PC-3 (cell line): ENCODE data around the gene CHEK2. TPM values are rescaled to one million over a fixed set of nuclear protein-coding genes. Genes with fewer than 3 reads are reported as not detected.

ENCODE experiments used
- ATAC-seq: fragments of 200-7000 bp; cut with Tn5 transposase; 2 replicates; pipeline ENCODE4 v1.9.1; 2020; ENCODE audit warnings: mild to moderate bottlenecking, moderate library complexity
- BruUV-seq: library from RNA; stranded (reverse); fragments of 400-500 nt; replicated peaks from 2 replicates; lab custom pipeline; 2021; lab: Mats Ljungman, UMichigan
- CTCF ChIA-PET: fragments of 300-600 bp; sonication (Branson Sonifier 250); formaldehyde crosslinking; loops from one replicate; lab custom pipeline; 2022; ENCODE audit warnings: antibody characterized with exemption; lab: Charles Lee
- POLR2A ChIA-PET: fragments of 300-600 bp; sonication (Branson Sonifier 250); formaldehyde crosslinking; loops from one replicate; lab custom pipeline; 2022; ENCODE audit warnings: antibody characterized with exemption; ENCODE audit not compliant: unreplicated experiment; lab: Charles Lee
- DNase-seq: peaks from one replicate; pipeline ENCODE4 v3.0.0-alpha.2; 2015
- H2AFZ ChIP-seq: fragments of 300-600 bp; sonication (generic); 2 replicates; pipeline ENCODE4 v1.6.0; 2016; ENCODE audit warnings: antibody characterized with exemption, low read length
- H3F3A ChIP-seq: fragments of 300-600 bp; sonication (generic); one replicate; pipeline ENCODE4 v1.6.0; 2017; ENCODE audit warnings: antibody characterized with exemption, low read length, control low read depth, mild to moderate bottlenecking; ENCODE audit not compliant: unreplicated experiment
- H3K27ac ChIP-seq: fragments of 300-600 bp; sonication (generic); 2 replicates; pipeline ENCODE4 v1.5.1; 2016; ENCODE audit warnings: mild to moderate bottlenecking, low read length
- H3K27me3 ChIP-seq: fragments of 300-600 bp; sonication (generic); 2 replicates; pipeline ENCODE4 v1.6.1; 2016; ENCODE audit warnings: low read length, mixed read lengths
- H3K36me3 ChIP-seq: fragments of 300-600 bp; sonication (generic); 2 replicates; pipeline ENCODE4 v1.6.1; 2016; ENCODE audit warnings: low read depth, mixed run types, low read length, mixed read lengths
- H3K4me1 ChIP-seq: fragments of 300-600 bp; sonication (generic); 2 replicates; pipeline ENCODE4 v1.5.1; 2016; ENCODE audit warnings: low read length; ENCODE audit not compliant: insufficient read depth
- H3K4me2 ChIP-seq: fragments of 300-600 bp; sonication (generic); 2 replicates; pipeline ENCODE4 v1.6.0; 2016; ENCODE audit warnings: low read length
- H3K4me3 ChIP-seq: fragments of 300-600 bp; sonication (generic); 2 replicates; pipeline ENCODE4 v1.5.1; 2016; ENCODE audit warnings: mild to moderate bottlenecking, low read length, mixed read lengths
- H3K79me2 ChIP-seq: fragments of 300-600 bp; sonication (generic); 2 replicates; pipeline ENCODE4 v1.6.1; 2017; ENCODE audit warnings: low read length, mixed read lengths
- H3K9ac ChIP-seq: fragments of 300-600 bp; sonication (generic); 2 replicates; pipeline ENCODE4 v1.6.0; 2016; ENCODE audit warnings: mild to moderate bottlenecking, low read length
- H3K9me2 ChIP-seq: fragments of 300-600 bp; sonication (generic); replicated peaks from 2 replicates; pipeline ENCODE4 v1.6.1; 2016; ENCODE audit warnings: mixed run types, low read length, mixed read lengths
- H3K9me3 ChIP-seq: fragments of 300-600 bp; sonication (generic); 2 replicates; pipeline ENCODE4 v1.6.1; 2016; ENCODE audit warnings: low read length, mixed read lengths
- H4K20me1 ChIP-seq: fragments of 300-600 bp; sonication (generic); 2 replicates; pipeline ENCODE4 v1.6.1; 2016; ENCODE audit warnings: low read length, mixed read lengths
- EZH2 ChIP-seq: fragments of 300-600 bp; sonication (generic); IDR thresholded peaks from one replicate; pipeline ENCODE4 v1.6.1; 2017; ENCODE audit warnings: antibody characterized with exemption, mild to moderate bottlenecking, low read length; ENCODE audit not compliant: unreplicated experiment
- EZH2phosphoT487 ChIP-seq: fragments of 300-600 bp; sonication (generic); IDR thresholded peaks from 2 replicates; pipeline ENCODE4 v1.6.1; 2018; ENCODE audit warnings: mild to moderate bottlenecking, antibody characterized with exemption, low read length, borderline replicate concordance
- intact Hi-C: fragments of 100-400 bp; cut with micrococcal nuclease; formaldehyde crosslinking; loops from 2 replicates; pipeline ENCODE4 v1.9.0; 2023
- total RNA-seq: library from RNA; depleted of rRNA; stranded (reverse); fragments of >200 nt; gene quantifications from 2 replicates; pipeline ENCODE4 v1.2.3, GENCODE V29; 2014
- TF ChIP-seq, protein P1 (sequence below): fragments of 300-600 bp; sonication (generic); conservative IDR thresholded peaks from 2 replicates; pipeline ENCODE4 v1.5.1; 2017; ENCODE audit warnings: antibody characterized with exemption, low read depth, mild to moderate bottlenecking, low read length

The CHEK2 gene
- total RNA-seq, 1 experiment from 2014 or later = 21.0 TPM

DNA sequence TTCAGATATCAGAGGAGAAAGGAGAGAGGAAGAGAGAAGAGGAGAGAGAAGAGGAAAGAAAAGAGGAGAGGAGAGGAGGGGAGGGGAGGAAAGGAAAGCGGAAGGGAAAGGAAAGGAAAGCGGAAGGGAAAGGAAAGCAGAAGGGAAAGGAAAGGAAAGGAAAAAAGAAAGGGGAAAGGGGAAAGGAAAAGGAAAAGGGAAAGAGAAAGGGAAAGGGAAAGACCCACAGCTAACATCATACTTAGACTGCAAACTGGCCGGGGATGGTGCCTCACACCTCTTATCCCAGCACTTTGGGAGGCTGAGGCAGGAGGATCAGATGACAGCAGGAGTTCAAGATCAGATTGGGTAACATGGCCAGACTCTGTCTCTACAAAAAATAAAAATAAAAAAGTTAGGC, 11.4 kb downstream of the CHEK2 start:
- no TSS peak for BruUV-seq
- Histone ChIP-seq H3K27me3 (no peaks in the 10 kb centered on the region), H3K9me2 (no peaks in the 10 kb centered on the region), H3K9me3 (no peaks in the 10 kb centered on the region), H3K79me2 (0 out of 2 replicates have a peak, but pooled peaks cover under 1% of the 10 kb centered on the region), H4K20me1 (no peaks in the 10 kb centered on the region), H2AFZ (no peak overlapping the region), H3F3A (no peaks in the 10 kb centered on the region), H3K36me3 (peaks cover 1% of the 10 kb centered on the region; the same call in 1 of the 2 replicates), H3K9ac (no peak overlapping the region), H3K27ac (no peak overlapping the region), H3K4me1 (no peaks in the 10 kb centered on the region), H3K4me3 (no peak overlapping the region), H3K4me2 (no peak overlapping the region)
- CTCF ChIA-PET = no interaction called here
- intact Hi-C loops = no loop called here
- TF ChIP-seq, protein P1, sequence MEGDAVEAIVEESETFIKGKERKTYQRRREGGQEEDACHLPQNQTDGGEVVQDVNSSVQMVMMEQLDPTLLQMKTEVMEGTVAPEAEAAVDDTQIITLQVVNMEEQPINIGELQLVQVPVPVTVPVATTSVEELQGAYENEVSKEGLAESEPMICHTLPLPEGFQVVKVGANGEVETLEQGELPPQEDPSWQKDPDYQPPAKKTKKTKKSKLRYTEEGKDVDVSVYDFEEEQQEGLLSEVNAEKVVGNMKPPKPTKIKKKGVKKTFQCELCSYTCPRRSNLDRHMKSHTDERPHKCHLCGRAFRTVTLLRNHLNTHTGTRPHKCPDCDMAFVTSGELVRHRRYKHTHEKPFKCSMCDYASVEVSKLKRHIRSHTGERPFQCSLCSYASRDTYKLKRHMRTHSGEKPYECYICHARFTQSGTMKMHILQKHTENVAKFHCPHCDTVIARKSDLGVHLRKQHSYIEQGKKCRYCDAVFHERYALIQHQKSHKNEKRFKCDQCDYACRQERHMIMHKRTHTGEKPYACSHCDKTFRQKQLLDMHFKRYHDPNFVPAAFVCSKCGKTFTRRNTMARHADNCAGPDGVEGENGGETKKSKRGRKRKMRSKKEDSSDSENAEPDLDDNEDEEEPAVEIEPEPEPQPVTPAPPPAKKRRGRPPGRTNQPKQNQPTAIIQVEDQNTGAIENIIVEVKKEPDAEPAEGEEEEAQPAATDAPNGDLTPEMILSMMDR = no peak
- TF ChIP-seq EZH2phosphoT487 (no peak), EZH2 (no peak)
- POLR2A ChIA-PET = no interaction called here
- DNase-seq = no peak
- ATAC-seq = no peak

DNA sequence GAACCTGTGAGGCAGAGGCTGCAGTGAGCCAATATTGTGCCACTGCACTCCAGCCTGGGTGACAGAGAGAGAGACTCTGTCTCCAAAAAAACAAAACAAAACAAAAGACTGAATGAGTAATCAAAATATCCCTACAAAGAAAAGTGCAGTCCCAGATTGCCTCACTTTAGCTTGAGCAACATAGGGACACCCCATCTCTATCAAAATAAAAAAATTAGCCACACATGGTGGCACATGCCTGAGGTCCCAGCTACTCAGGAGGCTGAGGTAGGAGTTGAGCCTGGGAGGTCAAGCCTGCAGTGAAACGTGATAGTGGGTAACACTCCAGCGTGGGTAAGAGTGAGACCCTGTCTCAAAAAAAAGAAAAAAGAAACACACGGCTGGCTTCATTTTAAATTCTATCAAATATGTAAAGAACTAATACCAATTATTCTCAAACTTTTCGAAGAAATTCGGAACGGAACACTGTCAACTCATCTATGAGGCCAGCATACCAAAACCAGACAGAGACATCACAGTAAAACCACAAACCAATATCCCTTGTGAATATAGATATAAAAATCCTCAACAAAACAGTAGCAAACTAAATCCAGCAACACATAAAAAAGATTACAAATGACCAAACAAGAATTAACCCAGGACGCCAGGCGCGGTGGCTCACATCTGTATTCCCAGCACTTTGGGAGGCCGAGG, 12.9 kb downstream of the CHEK2 start:
- intact Hi-C loops = no loop called here
- Histone ChIP-seq H3K27me3 (no peaks in the 10 kb centered on the region), H3K9ac (no peak overlapping the region), H3F3A (no peaks in the 10 kb centered on the region), H3K4me1 (no peaks in the 10 kb centered on the region), H3K4me3 (no peak overlapping the region), H4K20me1 (no peaks in the 10 kb centered on the region), H3K79me2 (no peaks in the 10 kb centered on the region), H3K9me2 (no peaks in the 10 kb centered on the region), H3K27ac (no peak overlapping the region), H3K9me3 (no peaks in the 10 kb centered on the region), H2AFZ (no peak overlapping the region), H3K4me2 (no peak overlapping the region), H3K36me3 (peaks cover 7% of the 10 kb centered on the region; the same call in 1 of the 2 replicates)
- BruUV-seq = no TSS peak
- POLR2A ChIA-PET = no interaction called here
- CTCF ChIA-PET = no interaction called here
- DNase-seq = no peak
- TF ChIP-seq, protein P1 = no peak
- TF ChIP-seq EZH2 (no peak), EZH2phosphoT487 (no peak)
- no peak for ATAC-seq

DNA sequence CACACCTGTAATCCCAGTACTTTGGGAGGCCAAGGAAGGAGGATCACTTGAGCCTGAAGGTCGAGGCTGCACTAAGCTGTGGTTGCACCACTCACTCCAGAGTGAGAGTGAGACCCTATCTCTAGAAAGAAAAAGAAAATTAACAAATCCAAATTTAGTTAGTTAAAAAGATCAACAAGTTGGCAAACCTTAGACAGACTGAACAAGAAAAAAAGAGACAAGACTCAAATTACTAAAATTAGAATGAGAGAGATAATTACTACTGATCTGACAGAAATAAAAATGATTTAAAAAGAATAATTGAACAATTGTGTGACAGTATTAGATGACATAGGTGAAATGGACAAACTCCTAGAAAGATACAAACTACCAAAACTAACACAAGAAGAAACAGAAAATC, 13.6 kb downstream of the CHEK2 start:
- Histone ChIP-seq H4K20me1 (no peaks in the 10 kb centered on the region), H3K4me2 (no peak overlapping the region), H3K36me3 (peaks cover 8% of the 10 kb centered on the region; the same call in 1 of the 2 replicates), H2AFZ (no peak overlapping the region), H3K4me1 (no peaks in the 10 kb centered on the region), H3F3A (no peaks in the 10 kb centered on the region), H3K4me3 (no peak overlapping the region), H3K27me3 (no peaks in the 10 kb centered on the region), H3K9ac (no peak overlapping the region), H3K79me2 (no peaks in the 10 kb centered on the region), H3K27ac (no peak overlapping the region), H3K9me2 (no peaks in the 10 kb centered on the region), H3K9me3 (no peaks in the 10 kb centered on the region)
- TF ChIP-seq EZH2phosphoT487 = no peak
- TF ChIP-seq, protein P1 = no peak
- no peak for TF ChIP-seq EZH2
- BruUV-seq = no TSS peak
- no peak for DNase-seq
- CTCF ChIA-PET = interaction anchor here (0.5 kb wide), 1 partner anchor 79 kb away, joined by 3 read pairs; no protein-coding TSS in a partner anchor
- POLR2A ChIA-PET = no interaction called here
- no peak for ATAC-seq
- intact Hi-C loops = no loop called here
